ENCODE data around the gene SDSL. TPM values are rescaled to one million over a fixed set of nuclear protein-coding genes. Genes with fewer than 3 reads are reported as not detected.

Gene SDSL
- total RNA-seq, 1 donor from 2014 or later = not detected

DNA sequence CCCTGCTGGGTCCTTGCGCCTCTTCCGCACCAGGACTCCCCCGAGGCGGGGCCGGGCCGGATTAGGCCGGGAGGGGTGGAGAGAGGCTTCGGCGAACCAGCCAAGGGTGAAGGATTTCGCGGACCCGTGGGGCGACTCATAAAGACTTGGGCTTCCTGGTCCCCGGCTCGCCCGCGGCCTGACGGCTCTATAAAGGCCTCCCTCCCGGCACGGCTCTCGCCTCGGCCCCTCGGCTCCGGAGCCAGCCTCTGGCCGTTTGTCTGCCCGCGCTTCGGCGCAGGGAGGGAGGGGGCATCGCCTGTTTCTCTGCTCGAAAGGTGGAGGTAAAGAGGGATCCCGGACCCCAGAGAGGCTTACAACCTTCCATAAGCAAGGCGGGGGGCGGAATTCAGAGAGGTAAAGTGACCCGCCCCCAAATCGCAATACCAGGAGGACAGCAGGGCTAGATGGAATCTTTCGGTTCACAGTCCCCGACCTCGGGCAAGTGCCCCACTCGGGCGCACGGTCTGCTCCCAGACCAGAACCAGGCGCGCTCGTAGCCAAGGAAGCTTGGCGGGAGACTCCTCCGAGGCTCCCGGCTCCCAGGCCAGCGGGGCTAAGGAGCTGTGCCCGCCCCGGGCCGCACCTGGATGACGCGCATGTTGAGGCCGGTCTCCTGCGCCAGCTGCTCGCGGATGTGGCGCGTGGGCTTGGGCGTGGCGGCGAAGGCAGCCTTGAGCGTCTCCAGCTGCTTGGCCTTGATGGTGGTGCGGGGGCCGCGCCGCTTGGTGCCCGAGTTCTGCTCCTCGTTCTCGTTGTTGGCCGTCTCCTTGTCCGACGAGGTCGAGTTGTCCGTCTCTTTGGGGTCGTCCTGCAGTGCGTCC, 45.6 kb downstream of the SDSL start:
- H3K9me3 ChIP-seq = no peaks in the 10 kb centered on the region
- H3K36me3 ChIP-seq = no peaks in the 10 kb centered on the region
- DNase-seq (ENCODE audit: extremely low spot score in 2 of 2) = no peak
- H3K27me3 ChIP-seq = peaks cover 33% of the 10 kb centered on the region
- no peak overlapping the region for H3K27ac ChIP-seq
- peak overlapping the region; percentile 15 to 29 for H3K4me3 ChIP-seq
- TF ChIP-seq POLR2A (IDR thresholded peaks at IDR 0.05) (no peak), POLR2AphosphoS5 (IDR thresholded peaks at IDR 0.05; ENCODE audit: insufficient read depth in 1 of 2, low read depth in 1 of 2) (no peak)
- TF ChIP-seq, protein P1, sequence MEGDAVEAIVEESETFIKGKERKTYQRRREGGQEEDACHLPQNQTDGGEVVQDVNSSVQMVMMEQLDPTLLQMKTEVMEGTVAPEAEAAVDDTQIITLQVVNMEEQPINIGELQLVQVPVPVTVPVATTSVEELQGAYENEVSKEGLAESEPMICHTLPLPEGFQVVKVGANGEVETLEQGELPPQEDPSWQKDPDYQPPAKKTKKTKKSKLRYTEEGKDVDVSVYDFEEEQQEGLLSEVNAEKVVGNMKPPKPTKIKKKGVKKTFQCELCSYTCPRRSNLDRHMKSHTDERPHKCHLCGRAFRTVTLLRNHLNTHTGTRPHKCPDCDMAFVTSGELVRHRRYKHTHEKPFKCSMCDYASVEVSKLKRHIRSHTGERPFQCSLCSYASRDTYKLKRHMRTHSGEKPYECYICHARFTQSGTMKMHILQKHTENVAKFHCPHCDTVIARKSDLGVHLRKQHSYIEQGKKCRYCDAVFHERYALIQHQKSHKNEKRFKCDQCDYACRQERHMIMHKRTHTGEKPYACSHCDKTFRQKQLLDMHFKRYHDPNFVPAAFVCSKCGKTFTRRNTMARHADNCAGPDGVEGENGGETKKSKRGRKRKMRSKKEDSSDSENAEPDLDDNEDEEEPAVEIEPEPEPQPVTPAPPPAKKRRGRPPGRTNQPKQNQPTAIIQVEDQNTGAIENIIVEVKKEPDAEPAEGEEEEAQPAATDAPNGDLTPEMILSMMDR (IDR thresholded peaks at IDR 0.05) = no peak
- H3K4me1 ChIP-seq = peaks cover 47% of the 10 kb centered on the region
- intact Hi-C loops (cut with DNase I) = loop anchor here (10.0 kb wide), 1 partner anchor 437 kb away; no protein-coding TSS in a partner anchor

- no peaks in the 10 kb centered on the region for H3K9me3 ChIP-seq
- intact Hi-C loops (cut with DNase I) = loop anchor here (10.0 kb wide), 1 partner anchor 436 kb away; no protein-coding TSS in a partner anchor
- no peak for DNase-seq (ENCODE audit: extremely low spot score in 2 of 2)
- TF ChIP-seq POLR2AphosphoS5 (IDR thresholded peaks at IDR 0.05; ENCODE audit: insufficient read depth in 1 of 2, low read depth in 1 of 2) (no peak), POLR2A (IDR thresholded peaks at IDR 0.05) (no peak)
- TF ChIP-seq, protein P1 (IDR thresholded peaks at IDR 0.05) = no peak
- H3K4me3 ChIP-seq = peak overlapping the region in 1 of 2 donors; percentile 29
- peaks cover 38% of the 10 kb centered on the region for H3K4me1 ChIP-seq
- H3K36me3 ChIP-seq = no peaks in the 10 kb centered on the region
- H3K27ac ChIP-seq = no peak overlapping the region
- H3K27me3 ChIP-seq = peaks cover 24% of the 10 kb centered on the region
These were observed 46.4 kb downstream of the SDSL start for GRCh38 chr12:113468365-113469223.

DNA sequence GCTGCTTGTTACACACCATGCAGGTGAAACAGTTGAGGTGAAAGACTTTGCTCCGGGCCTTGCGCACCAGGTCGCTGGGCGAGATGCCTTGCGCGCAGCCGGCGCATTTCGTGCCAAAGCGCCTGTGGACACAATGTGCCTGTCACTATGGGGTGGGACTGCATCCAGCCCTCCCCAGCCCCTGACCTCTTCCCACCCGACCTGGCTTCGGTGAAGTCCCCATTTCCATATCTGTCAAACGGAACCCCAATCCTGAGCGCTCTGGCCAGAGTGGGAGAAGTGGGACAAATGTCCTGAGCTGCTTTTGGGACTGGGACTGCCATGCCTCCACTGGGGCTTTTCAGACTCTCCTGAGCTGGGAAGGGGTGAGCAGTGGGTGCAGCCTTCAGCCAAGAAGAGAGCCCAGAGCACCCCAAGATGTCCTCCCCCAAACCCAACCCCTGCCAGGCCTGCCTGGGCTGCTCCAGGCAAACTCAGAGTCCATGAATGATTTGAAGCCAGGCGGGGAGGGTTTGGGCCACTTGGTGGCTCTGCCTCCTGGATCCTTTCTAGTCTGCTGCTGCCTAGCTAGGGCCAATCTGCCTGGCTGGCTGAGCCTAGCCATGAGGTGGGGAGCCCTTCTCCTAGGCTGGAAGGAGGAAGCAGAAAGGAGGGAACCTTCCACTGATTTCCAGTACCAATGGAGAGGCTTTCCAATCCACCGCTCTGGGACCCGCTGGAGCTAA, 47.2 kb downstream of the SDSL start:
- Histone ChIP-seq H3K27ac (no peak overlapping the region), H3K27me3 (peaks cover 24% of the 10 kb centered on the region), H3K36me3 (no peaks in the 10 kb centered on the region), H3K9me3 (no peaks in the 10 kb centered on the region), H3K4me1 (peaks cover 30% of the 10 kb centered on the region), H3K4me3 (no peak overlapping the region)
- DNase-seq (ENCODE audit: extremely low spot score in 2 of 2) = no peak
- TF ChIP-seq, protein P1 (IDR thresholded peaks at IDR 0.05) = no peak
- TF ChIP-seq POLR2A (IDR thresholded peaks at IDR 0.05) = no peak
- no peak for TF ChIP-seq POLR2AphosphoS5 (IDR thresholded peaks at IDR 0.05; ENCODE audit: insufficient read depth in 1 of 2, low read depth in 1 of 2)
- intact Hi-C loops (cut with DNase I) = loop anchor here (10.0 kb wide), 1 partner anchor 435 kb away; no protein-coding TSS in a partner anchor

GRCh38 chr12:113469949-113470743, 48.0 kb downstream of the SDSL start:
- H3K4me3 ChIP-seq = no peak overlapping the region
- H3K9me3 ChIP-seq = no peaks in the 10 kb centered on the region
- H3K4me1 ChIP-seq = peaks cover 23% of the 10 kb centered on the region
- intact Hi-C loops (cut with DNase I) = loop anchor here (10.0 kb wide), 1 partner anchor 435 kb away; no protein-coding TSS in a partner anchor
- TF ChIP-seq POLR2A (IDR thresholded peaks at IDR 0.05) = no peak
- TF ChIP-seq, protein P1 (IDR thresholded peaks at IDR 0.05) = no peak
- no peak for TF ChIP-seq POLR2AphosphoS5 (IDR thresholded peaks at IDR 0.05; ENCODE audit: insufficient read depth in 1 of 2, low read depth in 1 of 2)
- H3K36me3 ChIP-seq = no peaks in the 10 kb centered on the region
- peaks cover 20% of the 10 kb centered on the region for H3K27me3 ChIP-seq
- DNase-seq (ENCODE audit: extremely low spot score in 2 of 2) = no peak
- H3K27ac ChIP-seq = no peak overlapping the region
